Gastroesophageal sphincter (tissue), 4 donors: ENCODE results near the gene SMTN. TPM values are rescaled to one million over a fixed set of nuclear protein-coding genes. Genes with fewer than 3 reads are reported as not detected.

ENCODE experiments used
- ATAC-seq: fragments of 150-250 bp; one replicate; pipeline ENCODE4 v1.9.1; 2016; ENCODE audit warnings: mild to moderate bottlenecking, moderate library complexity
- H3K27ac ChIP-seq, 4 donors: fragments of 200-600 bp; sonication (generic) in 3 of 4; 1 replicate in 3 of 4; 2 replicates in 1 of 4; pipeline ENCODE4 v1.5.1; 2016 to 2019
- H3K27me3 ChIP-seq: fragments of 200-600 bp; sonication (generic); one replicate; pipeline ENCODE4 v1.5.1; 2019
- H3K36me3 ChIP-seq, 2 donors: fragments of 200-600 bp; sonication (generic); one replicate each; pipeline ENCODE4 v1.5.1; 2019; ENCODE audit warnings: control low read depth in 1 of 2
- H3K4me1 ChIP-seq, 3 donors: fragments of 200-600 bp; sonication (generic); 1 replicate in 2 of 3; 2 replicates in 1 of 3; pipeline ENCODE4 v1.5.1; 2016 to 2019; ENCODE audit warnings: control low read depth in 2 of 3
- H3K4me3 ChIP-seq, 2 donors: fragments of 200-600 bp; sonication (generic); one replicate each; pipeline ENCODE4 v1.5.1; 2019; ENCODE audit warnings: mild to moderate bottlenecking in 1 of 2, moderate library complexity in 1 of 2
- H3K9me3 ChIP-seq, 3 donors: fragments of 200-600 bp; sonication (generic); one replicate each; pipeline ENCODE4 v1.5.1; 2017 to 2019; ENCODE audit warnings: control low read depth in 2 of 3
- EP300 ChIP-seq: sonication (generic); formaldehyde crosslinking; IDR thresholded peaks from one replicate; pipeline ENCODE4 v1.6.1; 2017; ENCODE audit warnings: antibody characterized with exemption, mild to moderate bottlenecking
- POLR2A ChIP-seq, 2 donors: fragments of 450-650 bp; IDR thresholded peaks; one replicate each; pipeline ENCODE4 v1.6.1; 2017; ENCODE audit warnings: antibody characterized with exemption in 2 of 2, mild to moderate bottlenecking in 2 of 2, moderate library complexity in 1 of 2
- POLR2AphosphoS5 ChIP-seq: sonication (generic); formaldehyde crosslinking; IDR thresholded peaks from one replicate; pipeline ENCODE4 v1.6.1; 2017; ENCODE audit warnings: antibody characterized with exemption
- WGBS, 2 donors: methylation state at CpG; one replicate each; pipeline ENCODE4 v1.1.5; 2018; ENCODE audit warnings: low coverage in 1 of 2; 5-methylcytosine and 5-hydroxymethylcytosine counted together
- total RNA-seq, 4 donors: library from RNA; depleted of rRNA; stranded (reverse); fragments of >200 nt; gene quantifications; one replicate each; pipeline ENCODE4 v1.1.0, GENCODE V29; 2016
- TF ChIP-seq, protein P1 (sequence below), 4 experiments: fragments of 200-600 bp in 2 of 4; fragments of 450-650 bp in 2 of 4; sonication (generic) in 1 of 4; IDR thresholded peaks; one replicate each; pipeline ENCODE4 v1.5.1; 2017 to 2019; ENCODE audit warnings: antibody characterized with exemption in 4 of 4, mild to moderate bottlenecking in 2 of 4, moderate library complexity in 2 of 4

The SMTN gene
- total RNA-seq, 4 donors from 2014 or later = 900 to 1,687 (median 1,274) TPM

DNA sequence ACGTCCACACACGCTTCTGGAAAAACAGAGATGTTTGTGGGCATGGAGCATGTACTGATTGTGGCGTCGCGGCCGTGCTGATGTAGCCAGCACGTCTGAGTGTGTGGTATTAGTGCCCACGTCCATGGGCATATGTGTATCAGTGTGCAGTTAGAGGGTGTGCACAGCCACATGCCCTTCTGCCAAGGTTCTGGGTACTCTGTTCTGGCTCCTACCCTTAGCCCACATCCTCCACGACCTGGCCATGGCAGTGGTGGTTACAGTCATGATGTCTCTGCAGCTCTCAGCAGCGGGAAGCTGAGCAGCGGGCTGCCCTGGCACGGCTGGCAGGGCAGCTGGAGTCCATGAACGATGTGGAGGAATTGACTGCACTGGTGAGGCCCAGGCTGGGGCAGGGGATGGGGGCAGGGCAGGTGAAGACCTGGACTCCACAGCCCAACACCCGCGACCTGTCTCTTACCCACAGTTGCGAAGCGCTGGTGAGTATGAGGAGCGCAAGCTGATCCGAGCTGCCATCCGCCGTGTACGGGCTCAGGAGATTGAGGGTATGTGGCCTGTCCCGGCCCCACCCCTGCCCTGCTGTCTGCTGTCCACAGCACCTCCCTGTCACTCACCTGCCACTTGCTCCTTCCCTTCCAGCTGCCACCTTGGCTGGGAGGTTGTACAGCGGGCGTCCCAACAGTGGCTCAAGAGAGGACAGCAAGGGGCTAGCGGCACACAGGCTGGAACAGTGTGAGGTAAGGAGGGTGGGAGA lies 7.3 kb downstream of the SMTN start:
- Histone ChIP-seq H3K27ac (peak overlapping the region; percentile 73 to 100 (median 98)), H3K4me1 (peaks cover 0 to 98% (median 54%) of the 10 kb centered on the region in 3 donors), H3K36me3 (peaks cover 0 to 66% of the 10 kb centered on the region in 2 donors), H3K9me3 (no peaks in the 10 kb centered on the region), H3K27me3 (no peaks in the 10 kb centered on the region), H3K4me3 (peak overlapping the region in 1 of 2 donors; percentile 65)
- ATAC-seq = no peak
- WGBS, 2 donors = 53 to 72% methylated on average over 6 to 10 of the region's 26 CpGs
- TF ChIP-seq POLR2AphosphoS5 = no peak
- no peak for TF ChIP-seq POLR2A (IDR thresholded peaks at IDR 0.05)
- no peak for TF ChIP-seq EP300
- TF ChIP-seq, protein P1, sequence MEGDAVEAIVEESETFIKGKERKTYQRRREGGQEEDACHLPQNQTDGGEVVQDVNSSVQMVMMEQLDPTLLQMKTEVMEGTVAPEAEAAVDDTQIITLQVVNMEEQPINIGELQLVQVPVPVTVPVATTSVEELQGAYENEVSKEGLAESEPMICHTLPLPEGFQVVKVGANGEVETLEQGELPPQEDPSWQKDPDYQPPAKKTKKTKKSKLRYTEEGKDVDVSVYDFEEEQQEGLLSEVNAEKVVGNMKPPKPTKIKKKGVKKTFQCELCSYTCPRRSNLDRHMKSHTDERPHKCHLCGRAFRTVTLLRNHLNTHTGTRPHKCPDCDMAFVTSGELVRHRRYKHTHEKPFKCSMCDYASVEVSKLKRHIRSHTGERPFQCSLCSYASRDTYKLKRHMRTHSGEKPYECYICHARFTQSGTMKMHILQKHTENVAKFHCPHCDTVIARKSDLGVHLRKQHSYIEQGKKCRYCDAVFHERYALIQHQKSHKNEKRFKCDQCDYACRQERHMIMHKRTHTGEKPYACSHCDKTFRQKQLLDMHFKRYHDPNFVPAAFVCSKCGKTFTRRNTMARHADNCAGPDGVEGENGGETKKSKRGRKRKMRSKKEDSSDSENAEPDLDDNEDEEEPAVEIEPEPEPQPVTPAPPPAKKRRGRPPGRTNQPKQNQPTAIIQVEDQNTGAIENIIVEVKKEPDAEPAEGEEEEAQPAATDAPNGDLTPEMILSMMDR (IDR thresholded peaks at IDR 0.05) = no peak

DNA sequence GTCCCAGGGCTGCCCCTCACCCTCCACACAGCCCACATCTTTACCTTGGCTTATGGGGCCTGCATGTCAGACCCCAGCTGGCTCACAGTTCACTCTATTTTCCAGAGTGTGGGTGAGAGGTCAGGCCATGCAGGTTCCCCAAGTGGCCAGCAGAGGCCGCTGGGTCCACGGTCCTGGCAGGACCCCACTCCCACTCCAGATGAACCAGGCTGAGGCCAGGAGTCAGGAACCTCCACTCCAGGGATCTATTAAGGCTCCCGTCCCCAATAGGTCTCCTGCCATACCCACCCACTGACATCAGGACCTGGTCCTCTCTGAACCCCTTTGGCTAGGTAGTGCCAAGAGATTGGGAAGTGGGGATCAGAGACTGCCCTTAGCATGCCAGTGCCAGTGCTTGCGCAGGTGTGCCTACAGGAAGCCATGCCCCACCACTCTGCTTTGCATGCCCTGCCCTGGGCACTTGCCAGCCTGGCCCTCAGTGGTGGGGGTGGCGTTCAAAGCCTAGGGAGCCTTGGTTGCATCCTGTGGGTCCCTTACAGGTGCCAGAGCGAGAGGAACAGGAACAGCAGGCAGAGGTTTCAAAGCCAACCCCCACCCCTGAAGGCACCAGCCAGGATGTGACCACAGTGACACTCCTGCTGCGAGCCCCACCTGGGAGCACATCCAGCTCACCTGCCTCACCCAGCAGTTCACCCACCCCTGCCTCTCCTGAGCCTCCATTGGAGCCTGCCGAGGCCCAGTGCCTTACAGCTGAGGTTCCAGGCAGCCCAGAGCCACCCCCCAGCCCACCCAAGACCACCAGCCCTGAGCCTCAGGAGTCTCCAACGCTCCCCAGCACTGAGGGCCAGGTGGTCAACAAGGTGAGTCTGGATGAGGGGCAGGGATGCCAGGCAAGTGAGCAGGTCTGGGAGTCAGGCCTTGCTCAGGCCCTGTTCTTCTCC lies 8.3 kb downstream of the SMTN start:
- Histone ChIP-seq H3K9me3 (no peaks in the 10 kb centered on the region), H3K27me3 (no peaks in the 10 kb centered on the region), H3K36me3 (peaks cover 0 to 77% of the 10 kb centered on the region in 2 donors), H3K4me3 (peak overlapping the region in 1 of 2 donors; percentile 65), H3K27ac (peak overlapping the region; percentile 73 to 100 (median 98)), H3K4me1 (peaks cover 0 to 98% (median 44%) of the 10 kb centered on the region in 3 donors)
- WGBS, 2 donors = 0% methylated on average over 1 of the region's 9 CpGs; no CpG with 5 or more reads in 1 of the 2 donors
- TF ChIP-seq POLR2AphosphoS5 (peak; percentile 66), POLR2A (IDR thresholded peaks at IDR 0.05) (no peak)
- TF ChIP-seq, protein P1 (IDR thresholded peaks at IDR 0.05) = peak in 3 of 4 experiments; percentile 92 to 95 (median 94)
- no peak for ATAC-seq

DNA sequence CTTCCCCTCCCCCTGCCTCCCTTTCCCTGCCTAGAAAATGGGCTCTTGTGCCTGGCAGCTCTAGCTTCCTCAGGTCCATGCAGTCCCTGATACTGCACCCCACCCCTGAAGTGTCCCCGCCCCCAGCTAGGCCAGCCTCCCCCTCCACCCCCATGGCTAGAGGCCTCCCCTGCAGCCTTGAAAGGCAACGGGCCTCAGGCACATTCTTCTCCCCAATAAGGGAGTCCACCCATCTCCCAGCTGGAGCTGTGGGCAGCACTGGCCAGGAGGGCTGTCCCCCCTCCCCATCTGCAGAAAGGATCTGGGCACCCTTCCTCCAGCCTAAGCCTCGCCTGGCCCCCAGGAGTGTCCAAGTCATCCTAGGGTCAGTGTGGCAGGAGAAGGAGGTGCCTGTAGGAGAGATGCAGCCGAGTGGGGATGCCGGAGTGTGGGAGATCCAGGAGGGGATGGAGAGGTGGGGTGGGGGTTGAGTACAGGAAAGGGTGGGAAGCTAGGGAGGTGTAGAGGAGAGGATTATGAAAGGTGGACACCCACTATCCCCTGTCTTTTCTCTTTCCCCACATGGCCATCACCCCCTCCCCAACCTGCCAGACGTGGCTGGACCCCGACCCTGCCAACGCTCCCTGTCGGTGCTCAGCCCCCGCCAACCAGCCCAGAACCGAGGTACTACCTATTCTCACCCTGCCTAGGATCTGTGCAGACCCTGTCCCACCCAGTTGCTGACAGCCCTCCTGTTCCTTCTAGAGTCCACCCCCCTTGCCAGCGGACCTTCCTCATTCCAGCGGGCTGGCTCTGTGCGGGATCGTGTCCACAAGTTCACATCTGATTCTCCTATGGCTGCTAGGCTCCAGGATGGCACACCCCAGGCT lies 9.3 kb downstream of the SMTN start:
- no peaks in the 10 kb centered on the region for H3K27me3 ChIP-seq
- ATAC-seq = peak; percentile 77
- 5 to 25% methylated on average over 4 to 8 of the region's 15 CpGs for WGBS, 2 donors
- H3K27ac ChIP-seq = peak overlapping the region; percentile 86 to 100 (median 98)
- TF ChIP-seq, protein P1 (IDR thresholded peaks at IDR 0.05) = no peak
- peak; percentile 16 to 29 for TF ChIP-seq POLR2A (IDR thresholded peaks at IDR 0.05)
- peak; percentile 95 for TF ChIP-seq POLR2AphosphoS5
- no peak for TF ChIP-seq EP300
- peaks cover 0 to 100% (median 43%) of the 10 kb centered on the region in 3 donors for H3K4me1 ChIP-seq
- H3K36me3 ChIP-seq = peaks cover 0 to 87% of the 10 kb centered on the region in 2 donors
- peak overlapping the region; percentile 41 to 65 for H3K4me3 ChIP-seq
- H3K9me3 ChIP-seq = no peaks in the 10 kb centered on the region

DNA sequence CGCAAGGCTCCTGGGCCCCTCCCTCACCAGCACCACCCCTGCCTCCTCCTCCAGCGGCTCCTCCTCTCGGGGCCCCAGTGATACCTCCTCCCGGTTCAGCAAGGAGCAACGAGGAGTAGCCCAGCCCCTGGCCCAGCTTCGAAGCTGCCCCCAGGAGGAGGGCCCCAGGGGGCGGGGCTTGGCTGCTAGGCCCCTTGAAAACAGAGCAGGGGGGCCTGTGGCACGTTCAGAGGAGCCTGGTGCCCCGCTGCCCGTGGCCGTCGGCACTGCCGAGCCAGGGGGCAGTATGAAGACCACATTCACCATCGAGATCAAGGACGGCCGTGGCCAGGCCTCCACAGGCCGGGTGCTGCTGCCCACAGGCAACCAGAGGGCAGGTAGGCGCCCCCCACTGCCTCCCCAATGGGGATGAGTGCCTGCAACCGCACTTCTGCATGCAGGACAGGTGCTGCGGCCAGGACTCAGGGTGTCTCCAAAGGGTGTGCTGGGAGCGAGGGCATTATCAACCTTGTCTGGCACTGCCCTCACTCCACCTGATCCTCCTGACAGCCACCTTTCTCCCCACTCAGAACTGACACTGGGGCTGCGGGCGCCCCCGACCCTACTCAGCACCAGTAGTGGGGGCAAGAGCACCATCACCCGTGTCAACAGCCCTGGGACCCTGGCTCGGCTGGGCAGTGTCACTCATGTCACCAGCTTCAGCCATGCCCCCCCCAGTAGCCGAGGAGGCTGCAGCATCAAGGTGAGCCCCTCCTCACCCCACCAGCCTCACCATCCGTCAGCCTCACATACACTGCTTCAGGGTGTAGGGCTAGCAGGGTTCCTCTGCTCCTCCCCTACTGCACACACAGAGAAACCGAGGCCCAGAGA lies 10.2 kb downstream of the SMTN start:
- Histone ChIP-seq H3K27ac (peak overlapping the region; percentile 86 to 100 (median 98)), H3K36me3 (peaks cover 0 to 96% of the 10 kb centered on the region in 2 donors), H3K27me3 (no peaks in the 10 kb centered on the region), H3K4me3 (peak overlapping the region; percentile 41 to 65), H3K9me3 (no peaks in the 10 kb centered on the region), H3K4me1 (peaks cover 0 to 100% (median 37%) of the 10 kb centered on the region in 3 donors)
- WGBS, 2 donors = 20 to 70% methylated on average over 1 to 2 of the region's 29 CpGs
- TF ChIP-seq POLR2A (IDR thresholded peaks at IDR 0.05) = peak; percentile 84 to 85
- TF ChIP-seq, protein P1 (IDR thresholded peaks at IDR 0.05) = peak in 1 of 4 experiments; percentile 18
- TF ChIP-seq POLR2AphosphoS5 = peak; percentile 90
- TF ChIP-seq EP300 = no peak
- ATAC-seq = peak; percentile 62
